Measurements from ENCODE around the gene NDUFB2.
"Not testable (repeated sequence)": the region's sequence is repeated elsewhere in the genome, so short reads cannot be mapped to it uniquely, and the experiment has no call there.

Gene NDUFB2

DNA sequence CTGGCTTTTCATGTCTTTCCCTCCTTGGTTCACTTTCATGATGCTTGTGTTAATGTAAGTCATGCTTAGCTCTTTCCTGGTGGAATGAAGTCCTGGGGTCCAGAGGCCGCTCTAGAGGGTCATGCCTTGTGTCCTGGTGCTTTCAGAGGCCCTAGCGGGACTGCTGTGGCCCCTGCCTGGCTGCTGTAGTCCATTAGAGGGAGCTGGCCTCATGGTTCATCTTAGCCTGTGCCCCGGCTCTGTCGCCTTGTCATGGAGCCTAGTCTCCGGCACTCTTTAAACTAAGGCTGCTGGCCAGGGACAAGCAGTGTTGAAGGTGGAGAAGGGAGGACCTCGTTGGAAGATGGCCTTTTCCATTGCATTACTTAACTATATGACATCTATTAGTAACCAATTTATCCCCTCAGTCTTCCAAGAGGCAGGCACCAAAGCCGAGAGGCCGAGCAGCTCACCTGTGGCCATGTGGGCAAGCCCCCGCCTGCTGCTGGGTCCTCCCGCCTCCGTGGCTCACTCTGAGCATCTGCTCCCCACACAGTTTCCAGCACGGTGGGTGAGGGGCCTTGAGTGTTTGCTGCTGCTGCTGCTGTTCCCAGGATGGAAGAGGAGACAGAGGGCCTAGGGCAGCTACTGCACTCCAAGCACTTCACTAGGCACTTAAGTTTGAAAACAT lies 5.0 kb upstream of the NDUFB2 start:
- DNase-seq (ENCODE audit: low read depth), result no peak

DNA sequence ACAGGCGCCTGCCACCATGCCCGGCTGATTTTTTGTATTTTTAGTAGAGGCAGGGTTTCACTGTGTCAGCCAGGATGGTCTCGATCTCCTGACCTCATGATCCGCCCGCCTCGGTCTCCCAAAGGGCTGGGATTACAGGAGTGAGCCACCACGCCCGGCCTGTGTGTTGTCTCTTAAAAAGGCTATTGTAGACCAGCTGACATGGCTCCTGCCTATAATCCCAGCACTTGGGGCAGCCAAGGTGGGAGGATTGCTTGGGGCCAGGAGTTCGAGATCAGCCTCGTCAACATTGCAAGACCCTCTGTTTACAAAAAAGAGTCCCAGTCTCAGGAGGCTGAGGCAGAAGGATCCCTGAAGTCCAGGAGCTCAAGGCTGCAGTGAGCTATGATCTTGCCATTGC lies 2.7 kb upstream of the NDUFB2 start:
- DNase-seq (ENCODE audit: low read depth), result not testable (repeated sequence)

DNA sequence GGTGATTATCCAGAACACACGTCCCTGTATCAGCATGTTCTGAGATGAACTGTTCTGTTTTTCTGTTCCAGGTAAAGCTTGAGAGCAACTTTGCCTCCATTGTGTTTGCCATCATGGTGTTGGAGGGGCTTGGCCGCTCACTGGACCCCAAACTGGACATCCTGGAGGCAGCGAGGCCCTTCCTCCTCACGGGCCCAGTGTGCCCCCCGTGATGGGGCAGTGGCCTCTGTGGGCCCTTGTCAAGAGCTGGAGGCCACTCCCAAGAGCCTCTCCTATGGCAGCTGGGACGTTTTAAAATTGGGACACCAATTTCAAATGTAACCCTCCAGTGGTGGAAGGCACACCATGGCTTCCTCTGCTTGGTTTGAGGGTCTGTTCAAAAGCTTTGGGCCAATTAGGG lies 1.9 kb upstream of the NDUFB2 start:
- no peak for DNase-seq (ENCODE audit: low read depth)

DNA sequence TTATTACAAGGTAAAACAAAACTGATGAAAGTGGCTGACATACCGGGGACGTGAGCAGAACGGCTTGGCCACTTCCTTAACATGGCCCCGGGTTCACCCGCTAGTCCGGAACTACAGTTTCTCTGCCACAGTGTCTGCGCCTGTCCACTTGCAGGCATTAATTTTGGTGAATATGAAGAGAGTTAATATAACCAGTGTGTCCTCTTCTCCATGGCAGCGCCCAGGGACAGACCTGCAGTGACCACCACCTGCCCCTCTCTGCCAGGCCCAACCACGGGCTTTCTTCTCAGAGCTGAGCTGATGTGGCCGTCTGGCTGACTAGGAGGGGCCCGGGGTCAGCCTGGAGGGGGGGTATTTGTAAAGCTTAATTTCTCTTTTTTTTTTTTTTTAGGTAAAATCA lies 1.1 kb upstream of the NDUFB2 start:
- DNase-seq (ENCODE audit: low read depth), result no peak

DNA sequence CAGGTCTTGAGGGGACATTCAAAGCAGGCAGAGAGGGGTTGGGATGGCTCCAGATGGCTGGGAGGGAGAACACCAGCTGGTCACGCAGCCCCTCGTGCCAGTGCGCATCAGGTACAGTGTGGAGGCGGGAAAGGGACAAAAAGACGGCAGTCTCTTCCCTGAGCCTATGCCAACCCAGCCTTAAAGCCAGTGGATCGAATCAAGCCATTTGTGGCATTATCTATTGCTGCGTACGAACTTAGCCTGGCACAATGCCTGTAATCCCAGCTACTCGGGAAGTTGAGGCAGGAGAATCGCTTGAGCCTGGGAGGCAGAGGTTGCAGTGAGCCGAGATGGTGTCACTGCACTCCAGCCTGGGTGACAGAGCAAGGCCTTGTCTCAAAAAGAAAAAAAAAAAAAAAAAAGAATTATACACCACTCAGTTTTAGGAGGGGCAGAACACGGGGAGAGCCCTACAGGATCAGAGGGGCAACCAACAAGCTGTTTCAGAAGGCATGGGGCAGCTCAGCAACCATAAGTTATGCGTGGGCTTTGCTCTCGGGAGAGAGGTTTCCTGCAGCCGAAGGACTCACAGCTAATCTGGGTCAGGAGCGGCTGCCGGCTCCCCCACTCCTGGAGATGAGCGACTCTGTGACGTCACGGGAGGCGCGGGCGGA lies 356 bp upstream of the NDUFB2 start:
- peak; percentile 93 for DNase-seq (ENCODE audit: low read depth)

DNA sequence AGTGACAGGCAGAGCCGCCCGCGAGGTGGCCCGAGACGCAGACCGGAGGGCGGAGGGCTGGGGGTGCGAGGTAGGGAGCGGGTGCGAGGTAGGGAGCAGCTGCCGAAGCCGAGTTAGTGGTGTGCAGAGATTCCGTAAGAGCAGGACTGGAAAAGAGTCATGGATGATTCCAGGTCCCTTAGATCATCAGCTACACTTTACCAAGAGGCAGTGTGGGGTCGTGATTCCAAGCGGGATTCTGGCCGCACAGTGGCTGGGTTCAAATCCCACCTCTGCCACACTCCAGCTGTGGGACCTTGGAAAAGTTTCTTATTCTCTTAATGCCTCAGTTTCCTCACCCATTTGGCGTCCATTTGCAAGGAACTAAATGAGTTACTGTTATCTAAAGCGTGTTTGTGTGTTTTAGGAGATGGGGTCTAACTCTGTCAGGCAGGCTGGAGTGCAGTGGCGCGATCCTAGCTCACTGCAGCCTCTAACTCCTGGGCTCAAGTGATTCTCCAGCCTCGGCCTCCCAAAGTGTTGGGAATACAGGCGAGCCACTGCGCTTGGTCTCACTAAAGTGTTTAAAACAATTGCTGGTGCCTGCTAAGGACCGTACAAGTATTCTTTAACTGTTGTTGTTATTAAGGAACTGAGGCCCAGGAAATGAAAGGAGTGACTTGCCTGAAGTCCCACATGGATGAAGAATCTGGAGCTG lies 1.1 kb downstream of the NDUFB2 start:
- no peak for DNase-seq (ENCODE audit: low read depth)

DNA sequence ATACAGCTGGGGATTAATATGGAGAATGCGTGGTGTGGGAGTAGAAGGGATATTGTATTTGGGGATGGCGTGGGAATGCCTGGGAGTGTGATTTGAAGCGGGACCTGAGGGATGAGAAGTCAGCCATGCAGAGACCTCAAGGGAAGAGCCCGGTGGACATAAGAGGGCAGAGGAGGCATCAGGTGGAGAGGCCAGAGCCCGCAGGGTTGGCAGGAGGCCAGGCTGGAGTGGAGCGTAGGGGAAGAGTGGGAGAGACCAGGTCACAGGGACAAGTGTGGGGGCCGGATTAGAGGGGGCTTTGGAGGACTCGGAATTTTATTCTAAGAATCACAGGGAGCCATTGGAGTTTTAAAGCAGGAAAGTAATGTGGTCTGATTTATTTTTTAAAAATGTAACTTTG lies 2.0 kb downstream of the NDUFB2 start:
- DNase-seq (ENCODE audit: low read depth), result no peak

DNA sequence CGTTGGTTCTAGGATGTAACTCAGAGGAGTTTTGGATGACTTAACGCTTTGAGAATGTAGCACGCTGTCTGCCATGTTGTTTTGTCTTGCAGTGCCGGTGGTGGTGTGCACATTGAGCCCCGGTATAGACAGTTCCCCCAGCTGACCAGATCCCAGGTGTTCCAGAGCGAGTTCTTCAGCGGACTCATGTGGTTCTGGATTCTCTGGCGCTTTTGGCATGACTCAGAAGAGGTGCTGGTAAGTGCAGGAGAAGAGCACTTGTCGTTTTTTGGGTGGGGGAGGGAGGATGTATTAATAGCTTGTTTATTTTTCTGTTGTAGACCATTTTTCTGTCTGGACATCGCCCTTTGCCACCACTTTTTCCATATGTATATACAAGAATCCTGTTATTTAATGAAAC lies 6.3 kb downstream of the NDUFB2 start:
- no peak for DNase-seq (ENCODE audit: low read depth)

DNA sequence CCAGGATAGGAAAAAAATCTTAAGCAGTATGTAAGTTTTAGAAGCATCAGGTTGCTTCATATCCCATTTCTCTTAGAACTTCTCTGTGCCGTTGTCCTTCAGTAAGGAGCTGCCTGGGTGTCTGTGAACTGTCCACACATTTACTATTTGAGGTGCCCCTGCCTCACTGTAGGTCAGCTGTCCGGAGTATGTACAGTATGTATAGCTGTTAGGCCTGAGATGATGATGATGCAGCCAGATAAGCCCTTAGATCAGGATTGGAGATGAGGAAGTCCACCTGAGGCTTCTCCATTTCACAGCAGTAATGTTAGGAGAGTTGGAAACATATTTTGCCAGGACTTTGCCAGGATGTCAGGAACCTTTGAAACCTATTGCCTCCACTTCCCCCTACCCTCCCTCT lies 7.7 kb downstream of the NDUFB2 start:
- DNase-seq (ENCODE audit: low read depth), result no peak

DNA sequence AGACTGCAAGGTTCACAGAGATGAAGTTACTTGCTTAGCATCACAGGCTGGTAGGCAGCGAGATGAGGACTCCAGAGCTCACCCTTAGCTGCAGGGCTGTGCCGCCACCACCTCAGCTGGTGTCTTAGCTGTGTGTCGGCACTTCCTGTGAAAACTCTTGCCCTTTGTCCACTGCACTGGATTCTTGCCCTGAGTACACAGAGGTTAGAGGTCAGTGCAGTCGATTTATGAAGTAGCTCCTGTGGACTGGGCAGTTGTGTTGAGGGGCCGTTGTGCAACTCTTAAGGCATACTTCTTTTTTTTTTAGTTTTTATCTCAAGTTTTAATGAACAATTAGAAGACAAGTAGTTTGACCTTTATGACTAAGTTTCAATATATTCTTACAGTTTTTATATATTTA lies 10.6 kb downstream of the NDUFB2 start:
- no peak for DNase-seq (ENCODE audit: low read depth)

DNA sequence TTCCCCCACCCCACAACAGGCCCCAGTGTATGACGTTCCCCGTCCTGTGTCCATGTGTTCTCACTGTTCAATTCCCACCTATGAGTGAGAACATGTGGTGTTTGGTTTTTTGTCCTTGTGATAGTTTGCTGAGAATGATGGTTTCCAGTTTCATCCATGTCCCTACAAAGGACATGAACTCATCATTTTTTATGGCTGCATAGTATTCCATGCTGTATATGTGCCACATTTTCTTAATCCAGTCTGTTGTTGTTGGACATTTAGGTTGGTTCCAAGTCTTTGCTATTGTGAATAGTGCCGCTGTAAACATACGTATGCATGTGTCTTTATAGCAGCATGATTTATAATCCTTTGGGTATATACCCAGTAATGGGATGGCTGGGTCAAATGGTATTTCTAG lies 12.3 kb downstream of the NDUFB2 start:
- not testable (repeated sequence) for DNase-seq (ENCODE audit: low read depth)

DNA sequence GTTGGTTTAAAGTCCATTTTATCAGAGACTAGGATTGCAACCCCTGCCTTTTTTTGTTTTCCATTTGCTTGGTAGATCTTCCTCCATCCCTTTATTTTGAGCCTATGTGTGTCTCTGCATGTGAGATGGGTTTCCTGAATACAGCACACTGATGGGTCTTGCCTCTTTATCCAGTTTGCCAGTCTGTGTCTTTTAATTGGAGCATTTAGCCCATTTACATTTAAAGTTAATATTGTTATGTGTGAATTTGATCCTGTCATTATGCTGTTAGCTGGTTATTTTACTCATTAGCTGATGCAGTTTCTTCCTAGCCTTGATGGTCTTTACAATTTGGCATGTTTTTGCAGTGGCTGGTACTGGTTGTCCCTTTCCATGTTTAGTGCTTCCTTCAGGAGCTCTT lies 15.9 kb downstream of the NDUFB2 start:
- DNase-seq (ENCODE audit: low read depth), result not testable (repeated sequence)

DNA sequence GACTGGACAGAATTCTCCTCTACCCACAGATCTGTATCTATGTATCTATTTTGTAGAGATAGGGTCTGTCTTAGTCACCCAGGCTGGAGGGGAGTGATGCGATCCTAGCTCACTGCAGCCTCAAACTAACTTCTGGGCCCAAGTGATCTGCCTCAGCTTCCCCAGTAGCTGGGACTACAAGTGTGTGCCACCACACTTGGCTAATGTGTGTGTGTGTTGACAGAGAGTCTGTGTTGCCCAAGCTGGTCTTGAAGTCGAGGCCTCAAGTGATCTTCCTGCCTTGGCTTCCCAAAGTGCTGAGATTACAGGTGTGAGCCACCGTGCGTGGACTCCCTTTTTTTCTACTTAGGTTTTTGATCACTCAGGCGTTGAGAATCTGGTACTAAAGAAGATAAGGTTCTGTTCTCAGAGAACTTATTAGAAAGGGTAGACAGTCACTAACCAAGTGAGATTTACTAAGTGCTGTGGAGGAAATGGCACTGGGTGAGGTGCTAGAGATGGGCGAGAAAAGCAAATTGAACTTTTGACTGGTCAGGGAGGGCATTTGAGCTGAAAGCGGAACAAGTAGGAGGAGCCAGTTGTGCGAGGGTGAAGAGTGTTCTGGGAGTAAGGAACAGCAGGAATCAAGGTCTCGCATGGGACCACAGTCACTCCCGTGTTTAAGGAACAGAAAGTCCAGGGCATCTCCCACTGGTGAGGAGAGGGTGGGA lies 18.0 kb downstream of the NDUFB2 start:
- DNase-seq (ENCODE audit: low read depth), result no peak

DNA sequence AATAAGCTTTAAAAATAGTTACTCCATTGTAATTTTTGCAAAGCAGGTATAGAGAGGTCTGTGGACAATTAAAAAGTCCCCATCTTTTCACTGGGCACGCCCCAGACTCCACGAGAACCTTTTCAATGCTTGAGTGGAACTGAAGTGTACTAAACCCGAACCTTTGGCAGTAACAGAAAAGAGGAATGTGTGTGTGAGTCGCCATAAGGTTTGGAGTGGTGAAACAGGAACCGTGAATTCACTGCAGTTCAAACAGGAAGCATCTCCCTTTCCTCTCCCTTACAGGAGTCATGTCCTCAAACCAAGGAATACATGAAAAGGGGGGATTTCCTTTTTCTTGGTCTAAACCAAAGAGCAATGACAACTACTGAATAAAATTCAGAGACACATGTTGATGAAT lies 23.2 kb downstream of the NDUFB2 start:
- peak; percentile 23 for DNase-seq (ENCODE audit: low read depth)

DNA sequence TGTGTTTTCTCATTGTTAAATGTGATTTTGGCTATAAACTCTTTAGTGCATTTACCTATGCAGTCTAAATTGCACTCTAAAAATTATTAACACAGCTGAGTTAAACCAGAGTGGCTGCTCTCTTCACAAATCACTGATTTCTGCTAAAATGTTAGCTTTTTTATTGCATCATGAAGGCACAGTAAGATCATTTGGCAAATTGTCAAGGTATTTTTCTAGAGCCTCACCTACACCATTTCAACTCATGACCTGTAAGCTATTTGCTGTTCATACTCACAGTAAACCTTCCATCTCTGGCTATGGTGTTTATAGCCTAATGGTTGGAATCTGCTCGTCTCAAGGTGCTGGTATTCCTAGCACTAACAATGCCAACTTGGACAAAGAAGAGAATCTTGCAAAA lies 25.7 kb downstream of the NDUFB2 start:
- no peak for DNase-seq (ENCODE audit: low read depth)

DNA sequence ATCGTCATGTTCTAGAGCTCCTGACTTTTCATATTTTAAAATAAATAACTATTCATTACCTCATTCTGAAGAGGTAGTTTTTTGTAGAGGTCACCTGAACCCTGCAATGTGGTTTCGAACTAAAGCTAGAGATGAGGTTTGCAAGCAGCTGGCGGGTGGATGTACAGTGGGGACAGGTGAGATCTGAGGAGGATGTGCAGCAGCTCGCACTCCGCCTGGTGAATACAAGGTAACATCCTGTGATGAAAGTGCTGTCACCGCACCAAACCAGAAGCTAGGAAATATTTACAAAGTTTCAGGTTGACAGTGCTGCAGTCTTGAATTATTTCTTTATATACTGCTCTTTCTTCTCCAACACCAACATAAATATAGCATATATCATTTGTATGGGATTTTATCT lies 26.5 kb downstream of the NDUFB2 start:
- no peak for DNase-seq (ENCODE audit: low read depth)

DNA sequence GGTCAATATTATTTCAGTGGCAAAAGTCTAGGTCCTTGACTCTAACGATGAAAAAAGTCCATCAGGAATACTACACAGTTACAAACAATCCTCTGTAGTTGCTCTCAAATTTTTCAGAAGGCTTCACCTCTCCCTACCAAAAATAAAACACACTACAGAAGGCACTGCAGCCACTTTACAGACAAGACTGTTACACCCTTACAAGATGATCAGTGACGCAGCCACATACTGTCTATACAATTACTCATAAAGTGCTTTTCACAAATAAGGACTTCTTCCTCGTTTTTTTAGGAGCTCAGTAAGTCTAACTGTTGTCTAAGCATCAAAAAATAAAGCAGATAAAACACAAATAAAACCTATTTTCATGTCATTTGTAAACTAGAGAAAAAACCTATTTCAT lies 27.1 kb downstream of the NDUFB2 start:
- no peak for DNase-seq (ENCODE audit: low read depth)

DNA sequence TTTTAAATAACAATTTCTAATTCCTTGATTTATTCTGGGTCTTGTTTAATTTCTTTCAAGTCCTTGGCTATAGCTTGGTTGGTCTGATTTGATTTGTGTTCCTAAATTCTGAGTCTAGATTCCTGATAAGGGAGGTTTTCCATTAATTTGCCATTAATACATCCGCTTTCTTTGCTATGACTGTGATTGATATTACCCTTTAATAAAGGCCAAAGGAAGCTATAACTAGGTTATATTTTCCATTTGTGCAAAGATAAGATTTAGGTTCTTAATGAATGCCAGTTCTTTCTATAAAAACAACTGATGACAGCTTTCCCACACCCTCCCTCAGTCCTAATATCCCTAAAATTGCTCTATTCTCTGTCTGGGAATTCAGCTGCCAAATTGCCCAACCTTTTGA lies 28.2 kb downstream of the NDUFB2 start:
- no peak for DNase-seq (ENCODE audit: low read depth)

DNA sequence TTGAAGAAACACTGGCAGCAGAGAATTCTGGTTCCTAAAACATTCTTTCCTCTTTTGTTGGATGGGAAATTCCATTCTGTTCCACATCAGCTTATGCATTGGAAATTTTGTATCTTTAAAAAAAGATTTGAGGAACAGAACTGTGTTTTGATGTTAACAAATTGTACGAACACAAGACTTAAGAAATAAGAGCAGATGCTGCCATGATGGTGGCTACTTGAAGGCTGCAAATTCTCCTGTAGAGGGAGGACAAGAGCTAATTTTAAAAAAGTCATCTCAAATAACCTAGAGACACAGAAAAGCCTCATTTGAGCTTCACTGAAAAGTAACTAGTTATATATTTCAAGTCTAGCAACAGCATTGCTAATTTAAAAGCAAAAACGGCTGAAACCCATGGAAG lies 29.8 kb downstream of the NDUFB2 start:
- peak; percentile 33 for DNase-seq (ENCODE audit: low read depth)

DNA sequence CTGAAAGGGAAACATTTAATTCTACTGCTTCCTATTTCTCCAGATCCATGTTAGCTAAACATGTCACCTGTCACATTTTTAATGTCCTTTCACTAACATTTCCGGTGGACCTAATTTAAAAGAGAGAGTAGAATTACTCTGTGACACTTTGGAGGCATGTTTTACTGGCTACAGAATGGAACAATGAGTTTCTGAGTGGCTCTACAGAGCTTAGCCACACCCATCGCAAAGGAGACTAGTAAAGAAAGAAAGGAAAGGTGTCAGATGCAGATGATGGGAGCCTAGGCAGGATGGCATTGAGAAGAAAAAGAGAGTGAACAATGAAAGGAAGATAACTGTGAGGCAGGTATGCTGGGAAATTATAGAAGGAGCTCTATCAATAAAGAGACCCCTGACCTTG lies 35.9 kb downstream of the NDUFB2 start:
- DNase-seq (ENCODE audit: low read depth), result no peak

DNA sequence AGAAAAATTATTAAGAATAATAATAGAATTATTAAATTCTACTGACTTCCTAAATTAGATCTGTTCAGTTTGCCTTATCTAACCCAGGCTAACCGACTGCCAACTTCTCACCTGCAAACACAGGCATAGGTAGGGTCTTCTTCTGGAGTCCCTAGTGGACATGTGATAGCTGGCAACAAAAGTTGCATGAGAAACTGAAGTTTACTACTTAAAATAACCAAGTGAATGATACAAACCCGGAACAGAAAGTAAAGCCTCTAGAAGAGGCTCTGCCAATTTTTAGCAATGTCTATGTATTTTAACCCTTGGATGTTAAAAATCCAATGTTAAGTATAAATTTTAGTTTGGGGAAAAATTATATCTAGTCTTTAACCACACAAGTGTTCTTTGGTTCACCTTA lies 37.6 kb downstream of the NDUFB2 start:
- DNase-seq (ENCODE audit: low read depth), result no peak

DNA sequence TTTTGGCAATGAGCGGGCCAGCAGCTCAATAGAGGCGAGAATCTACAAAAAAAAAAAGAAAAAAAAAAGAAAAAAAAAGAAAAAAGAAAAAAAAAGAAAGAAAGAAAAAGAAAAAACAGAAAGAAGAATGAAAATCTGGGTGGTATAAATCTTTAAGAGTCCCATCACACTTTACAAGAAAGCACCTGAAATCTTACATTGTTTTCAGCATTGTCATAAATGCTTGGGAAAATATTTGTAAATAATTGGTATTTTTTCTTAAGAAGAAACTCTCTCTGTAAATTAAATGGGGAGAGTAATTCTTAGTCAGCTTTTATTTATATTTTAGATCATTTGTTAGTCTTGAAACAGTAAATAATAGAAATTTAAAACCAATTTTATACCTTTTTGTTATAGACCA lies 38.2 kb downstream of the NDUFB2 start:
- no peak for DNase-seq (ENCODE audit: low read depth)

DNA sequence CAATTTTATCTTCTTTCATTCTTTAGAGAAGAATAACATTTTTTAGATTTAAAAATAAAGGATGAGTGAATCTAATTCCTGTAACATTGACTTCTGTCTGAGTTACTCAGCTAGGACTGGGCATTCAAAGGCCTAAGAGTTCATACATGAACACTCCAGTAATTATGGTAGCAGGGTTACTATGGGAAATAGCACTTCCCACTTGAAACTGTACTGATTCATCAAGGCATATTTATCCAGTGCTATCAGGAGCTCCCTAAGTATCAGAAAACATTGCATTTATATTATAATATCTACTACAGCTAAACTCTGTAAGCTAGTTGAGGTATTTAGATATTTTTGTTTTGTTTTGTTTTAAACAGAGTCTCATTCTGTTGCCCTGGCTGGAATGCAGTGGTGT lies 41.8 kb downstream of the NDUFB2 start:
- DNase-seq (ENCODE audit: low read depth), result peak; percentile 18
